A673 (cell line): ENCODE results near the gene SELENOF.

Source experiments
- CTCF ChIP-seq: fragments of 300-800, 200-600 bp; sonication (generic); conservative IDR thresholded peaks from 2 replicates; pipeline ENCODE4 v1.5.1; 2017; ENCODE audit warnings: low read depth, mild to moderate bottlenecking, antibody characterized with exemption, low read length, moderate library complexity, mixed read lengths
- EZH2 ChIP-seq: fragments of 200-600 bp; sonication (generic); IDR thresholded peaks from 2 replicates; pipeline ENCODE4 v1.6.1; 2017; ENCODE audit warnings: borderline replicate concordance, low read depth, mild to moderate bottlenecking, mixed read lengths, antibody characterized with exemption, low read length; ENCODE audit not compliant: poor library complexity, severe bottlenecking

- TF ChIP-seq CTCF (no peak), EZH2 (no peak)
These were observed 7.5 kb downstream of the SELENOF start for GRCh38 chr1:86906419-86906818.
